H1 (cell line): ENCODE measurements around the gene ZMYM3. TPM values are rescaled to one million over a fixed set of nuclear protein-coding genes. Genes with fewer than 3 reads are reported as not detected.

Experiments used
- BRCA1 ChIP-seq: IDR thresholded peaks from 2 replicates; pipeline ENCODE4 v1.6.1; 2012; ENCODE audit warnings: low read depth, low read length, improper control_type of control experiment
- CTCF ChIP-seq, 3 experiments: IDR thresholded peaks; 1 replicate in 2 of 3; 2 replicates in 1 of 3; pipeline versions ENCODE4 v1.5.1 to v1.6.1; 2011; ENCODE audit warnings: low read length in 3 of 3, mild to moderate bottlenecking in 3 of 3, inconsistent platforms in 2 of 3, low read depth in 1 of 3, moderate library complexity in 1 of 3; ENCODE audit not compliant: insufficient read depth in 1 of 3; ENCODE audit errors: control extremely low read depth in 1 of 3
- MAFK ChIP-seq: IDR thresholded peaks from 2 replicates; pipeline ENCODE4 v1.6.1; 2012; ENCODE audit warnings: low read depth, mild to moderate bottlenecking, improper control_type of control experiment, low read length
- polyA plus RNA-seq, 7 experiments: library from polyadenylated mRNA; depleted of rRNA in 3 of 7; stranded (reverse) in 5 of 7; unstranded in 2 of 7; fragments of >200 nt in 5 of 7; fragments of 200-250 nt in 2 of 7; gene quantifications; 1 replicate in 5 of 7; 2 replicates in 1 of 7; 4 replicates in 1 of 7; pipeline versions ENCODE4 v1.2.1 to v1.2.3, GENCODE V29; 2011 to 2013; ENCODE audit warnings: missing spikeins in 2 of 7, mixed read lengths in 2 of 7
- total RNA-seq: library from RNA; stranded (reverse); fragmentation: NEBNext Ultra II Directional; extraction: Animal tissue kit (Norgen Biotek cat#: 25700); gene quantifications from 2 replicates; pipeline ENCODE4 v1.2.1, GENCODE V29; 2021

ZMYM3 gene
- total and polyA plus RNA-seq, 2 of the 8 experiments (the other 6 are each of a cell fraction or from before 2014, with no cell fraction given), result 56.7 to 82.0 TPM

- TF ChIP-seq CTCF (IDR thresholded peaks at IDR 0.05; ENCODE audit: control extremely low read depth in 1 of 3, insufficient read depth in 1 of 3, low read depth in 1 of 3, low read length in 3 of 3), result no peak
- no peak for TF ChIP-seq MAFK
- TF ChIP-seq BRCA1, result no peak
Measured at GRCh38 chrX:71250841-71251240, 3.1 kb downstream of the ZMYM3 start (continued).
